B cell (primary cell): Measurements from ENCODE around the gene OR6N2. TPM values are rescaled to one million over a fixed set of nuclear protein-coding genes. Genes with fewer than 3 reads are reported as not detected.

Source experiments
- ATAC-seq: fragments of 200-7000 bp; cut with Tn5 transposase; one replicate; pipeline ENCODE4 v1.10.0; 2021; ENCODE audit warnings: low read depth, mild to moderate bottlenecking, moderate number of reproducible peaks, moderate library complexity
- CTCF ChIA-PET: fragments of 350-600 bp; sonication (Branson Sonifier 250); formaldehyde crosslinking; loops from one replicate; lab custom pipeline; 2021; ENCODE audit warnings: antibody characterized with exemption, inconsistent platforms; lab: Charles Lee
- POLR2A ChIA-PET: fragments of 350-600 bp; sonication (Branson Sonifier 250); formaldehyde crosslinking; loops from one replicate; lab custom pipeline; 2021; ENCODE audit warnings: antibody characterized with exemption; lab: Charles Lee
- DNase-seq: peaks from one replicate; pipeline ENCODE4 v3.0.0; 2013
- H2AFZ ChIP-seq: 2 replicates; pipeline ENCODE4 v1.6.1; 2012; ENCODE audit warnings: mild to moderate bottlenecking, low read depth, low read length; ENCODE audit not compliant: insufficient read depth, poor library complexity, severe bottlenecking
- H3K27ac ChIP-seq, 2 donors: 1 replicate in 1 of 2; 2 replicates in 1 of 2; pipeline ENCODE4 v1.5.1; 2012 to 2013; ENCODE audit warnings: low read length in 2 of 2, mild to moderate bottlenecking in 2 of 2, moderate library complexity in 1 of 2
- H3K27me3 ChIP-seq, 4 experiments: fragments of 200-600 bp in 1 of 4; sonication (generic) in 1 of 4; replicated peaks in 1 of 4; 1 replicate in 2 of 4; 2 replicates in 2 of 4; pipeline versions ENCODE4 v1.6.1 to v1.7.0; 2013 to 2016; ENCODE audit warnings: low read length in 3 of 4, mild to moderate bottlenecking in 2 of 4, mixed read lengths in 1 of 4, moderate library complexity in 1 of 4; ENCODE audit not compliant: insufficient read depth in 4 of 4, control insufficient read depth in 3 of 4; ENCODE audit errors: control extremely low read depth in 1 of 4
- H3K36me3 ChIP-seq, 2 experiments: replicated peaks in 1 of 2; 1 replicate in 1 of 2; 2 replicates in 1 of 2; pipeline versions ENCODE4 v1.6.1 to v1.7.1; 2013; ENCODE audit warnings: low read length in 1 of 2; ENCODE audit not compliant: insufficient read depth in 2 of 2, control insufficient read depth in 1 of 2; ENCODE audit errors: control extremely low read depth in 1 of 2, extremely low read depth in 1 of 2
- H3K4me1 ChIP-seq, 2 donors: fragments of 200-600 bp in 1 of 2; sonication (generic) in 1 of 2; 1 replicate in 1 of 2; 2 replicates in 1 of 2; pipeline versions ENCODE4 v1.5.1 to v1.6.1; 2013 to 2017; ENCODE audit warnings: low read length in 2 of 2; ENCODE audit not compliant: control insufficient read depth in 2 of 2, insufficient read depth in 2 of 2
- H3K4me2 ChIP-seq: replicated peaks from 2 replicates; pipeline ENCODE3; 2012; ENCODE audit warnings: mild to moderate bottlenecking, low read depth, low read length; ENCODE audit not compliant: poor library complexity, severe bottlenecking
- H3K4me3 ChIP-seq, 5 experiments: fragments of 200-600 bp in 1 of 5; sonication (generic) in 1 of 5; 1 replicate in 3 of 5; 2 replicates in 2 of 5; pipeline versions ENCODE4 v1.5.1 to v1.7.0; 2011 to 2016; ENCODE audit warnings: low read length in 4 of 5, mild to moderate bottlenecking in 4 of 5, low read depth in 2 of 5, control low read depth in 1 of 5, moderate library complexity in 1 of 5; ENCODE audit not compliant: insufficient read depth in 1 of 5; ENCODE audit errors: control extremely low read depth in 1 of 5, extremely low read depth in 1 of 5
- H3K79me2 ChIP-seq: fragments of 200-600 bp; sonication (generic); one replicate; pipeline ENCODE4 v1.6.0; 2016; ENCODE audit warnings: low read length; ENCODE audit not compliant: control insufficient read depth, insufficient read depth
- H3K9ac ChIP-seq: fragments of 200-600 bp; sonication (generic); 2 replicates; pipeline ENCODE4 v1.6.1; 2017; ENCODE audit warnings: mild to moderate bottlenecking, low read length, moderate library complexity
- H3K9me3 ChIP-seq, 3 donors: one replicate each; pipeline versions ENCODE4 v1.6.1 to v1.7.1; 2013; ENCODE audit warnings: low read length in 2 of 3; ENCODE audit not compliant: control insufficient read depth in 2 of 3, insufficient read depth in 1 of 3; ENCODE audit errors: control extremely low read depth in 1 of 3
- H4K20me1 ChIP-seq: 2 replicates; pipeline ENCODE4 v1.6.0; 2012; ENCODE audit warnings: mild to moderate bottlenecking, low read length; ENCODE audit not compliant: insufficient read depth, control insufficient read depth, poor library complexity, severe bottlenecking
- H3K27ac Mint-ChIP-seq: one replicate; pipeline ENCODE4 v1.8.0; 2021; ENCODE audit warnings: mixed read lengths
- H3K27me3 Mint-ChIP-seq: one replicate; pipeline ENCODE4 v1.8.0; 2021; ENCODE audit warnings: mixed read lengths
- H3K4me1 Mint-ChIP-seq: one replicate; pipeline ENCODE4 v1.8.0; 2021; ENCODE audit warnings: mixed read lengths
- H3K4me3 Mint-ChIP-seq: one replicate; pipeline ENCODE4 v1.8.0; 2021; ENCODE audit warnings: mixed read lengths
- H3K9me3 Mint-ChIP-seq: one replicate; pipeline ENCODE4 v1.8.0; 2022; ENCODE audit warnings: mixed read lengths; ENCODE audit not compliant: insufficient read depth
- CTCF ChIP-seq: fragments of 200-600 bp; IDR thresholded peaks from one replicate; pipeline ENCODE4 v1.8.0; 2022; ENCODE audit warnings: antibody characterized with exemption, mild to moderate bottlenecking
- EZH2 ChIP-seq: IDR thresholded peaks from 2 replicates; pipeline ENCODE4 v1.6.1; 2012; ENCODE audit warnings: borderline replicate concordance, low read depth, mild to moderate bottlenecking, moderate library complexity, low read length; ENCODE audit not compliant: insufficient read depth, poor library complexity, severe bottlenecking
- WGBS: methylation state at CpG from one replicate; pipeline ENCODE4 v1.1.5; 2013; ENCODE audit warnings: missing lambda C conversion rate; ENCODE audit not compliant: insufficient coverage; 5-methylcytosine and 5-hydroxymethylcytosine counted together
- intact Hi-C: fragments of 100-400 bp; cut with micrococcal nuclease; formaldehyde crosslinking; loops from one replicate; pipeline ENCODE4 v1.10.0; 2022
- polyA minus RNA-seq: library from RNA; depleted of rRNA, polyadenylated mRNA; stranded (reverse); fragments of >200 nt; gene quantifications from 2 replicates; pipeline ENCODE4 v1.2.3, GENCODE V29; 2012
- polyA plus RNA-seq: library from polyadenylated mRNA; depleted of rRNA; stranded (reverse); fragments of >200 nt; gene quantifications from 2 replicates; pipeline ENCODE4 v1.2.3, GENCODE V29; 2012
- total RNA-seq, 2 donors: library from RNA; stranded (reverse); fragments of 120-200 nt in 1 of 2; gene quantifications; 1 replicate in 1 of 2; 2 replicates in 1 of 2; pipeline versions ENCODE4 v1.2.3 to v1.2.4, GENCODE V29; 2013 to 2022

The OR6N2 gene
- total RNA-seq, result not detected in 2 replicates
- not detected for total RNA-seq (2013)
- not detected in 2 replicates for polyA plus RNA-seq
- polyA minus RNA-seq, result 0.07 TPM in 1 of 2 replicates, not detected in the other

- Histone ChIP-seq H4K20me1 (no peaks in the 10 kb centered on the region), H3K36me3 (no peaks in the 10 kb centered on the region), H3K9me3 (no peaks in the 10 kb centered on the region), H3K4me1 (no peaks in the 10 kb centered on the region), H3K27me3 (no peaks in the 10 kb centered on the region), H3K27ac (no peak within 1 kb of the TSS), H3K4me3 (no peak within 1 kb of the TSS), H3K4me2 (no peak within 1 kb of the TSS), H3K79me2 (no peaks in the 10 kb centered on the region), H2AFZ (no peak within 1 kb of the TSS), H3K9ac (no peak within 1 kb of the TSS)
- TF ChIP-seq CTCF, result no peak
- no peak for TF ChIP-seq EZH2
- no peak for DNase-seq
- Mint-ChIP-seq H3K9me3 (no peaks in the 10 kb centered on the region), H3K27ac (no peak within 1 kb of the TSS), H3K27me3 (peaks cover 29% of the 10 kb centered on the region), H3K4me1 (no peaks in the 10 kb centered on the region), H3K4me3 (no peak within 1 kb of the TSS)
- no peak for ATAC-seq
- CTCF ChIA-PET, result interaction anchor here (0.6 kb wide), 1 partner anchor 315 kb away, joined by 3 read pairs; no protein-coding TSS in a partner anchor
- POLR2A ChIA-PET, result no interaction called here
- intact Hi-C loops, result no loop called here
Measured at GRCh38 chr1:158781104-158781503, at the start of gene OR6N2. TSS of gene OR6N2 (minus strand) at chr1:158781204. CDS start at chr1:158777635, 3,569 bp downstream.

GRCh38 chr1:158830074-158830677 lies 49.2 kb upstream of the OR6N2 start:
- peak overlapping the region; percentile 89 for H3K4me3 Mint-ChIP-seq
- peak; percentile 36 for DNase-seq
- H3K4me1 Mint-ChIP-seq, result peaks cover 29% of the 10 kb centered on the region
- no peaks in the 10 kb centered on the region for H3K36me3 ChIP-seq
- no peaks in the 10 kb centered on the region for H4K20me1 ChIP-seq
- WGBS, result 100% methylated on average over 1 of the region's 2 CpGs
- peak; percentile 40 for ATAC-seq
- H3K9ac ChIP-seq, result peak overlapping the region; percentile 53
- ChIA-PET CTCF (interaction anchor here (1.7 kb wide), 1 partner anchor 168 kb away, joined by 8 read pairs; no protein-coding TSS in a partner anchor), POLR2A (no interaction called here)
- H3K4me1 ChIP-seq, result peaks cover 11 to 14% of the 10 kb centered on the region in 2 donors
- no peaks in the 10 kb centered on the region for H3K27me3 ChIP-seq
- TF ChIP-seq EZH2 (no peak), CTCF (no peak)
- peak overlapping the region; percentile 95 for H3K27ac Mint-ChIP-seq
- no peaks in the 10 kb centered on the region for H3K27me3 Mint-ChIP-seq
- peak overlapping the region; percentile 44 for H3K4me2 ChIP-seq
- H3K9me3 ChIP-seq, result peaks cover 4 to 17% (median 10%) of the 10 kb centered on the region in 3 donors
- peak overlapping the region in 2 of 5 experiments; percentile 59 to 86 for H3K4me3 ChIP-seq
- intact Hi-C loops, result loop anchor here (5.0 kb wide), 2 partner anchors 187 to 242 kb away; no protein-coding TSS in a partner anchor
- H3K27ac ChIP-seq, result peak overlapping the region; percentile 39 to 74
- no peaks in the 10 kb centered on the region for H3K79me2 ChIP-seq
- H3K9me3 Mint-ChIP-seq, result peaks cover 12% of the 10 kb centered on the region
- peak overlapping the region; percentile 46 for H2AFZ ChIP-seq
